Retina (tissue), 1 donor: ENCODE measurements around the gene OSBP.
"Not testable (repeated sequence)": the region's sequence is repeated elsewhere in the genome, so short reads cannot be mapped to it uniquely, and the experiment has no call there.

Source experiments
- DNase-seq: peaks from one replicate; pipeline ENCODE4 v3.0.0-alpha.2; 2016

The OSBP gene, protein sequence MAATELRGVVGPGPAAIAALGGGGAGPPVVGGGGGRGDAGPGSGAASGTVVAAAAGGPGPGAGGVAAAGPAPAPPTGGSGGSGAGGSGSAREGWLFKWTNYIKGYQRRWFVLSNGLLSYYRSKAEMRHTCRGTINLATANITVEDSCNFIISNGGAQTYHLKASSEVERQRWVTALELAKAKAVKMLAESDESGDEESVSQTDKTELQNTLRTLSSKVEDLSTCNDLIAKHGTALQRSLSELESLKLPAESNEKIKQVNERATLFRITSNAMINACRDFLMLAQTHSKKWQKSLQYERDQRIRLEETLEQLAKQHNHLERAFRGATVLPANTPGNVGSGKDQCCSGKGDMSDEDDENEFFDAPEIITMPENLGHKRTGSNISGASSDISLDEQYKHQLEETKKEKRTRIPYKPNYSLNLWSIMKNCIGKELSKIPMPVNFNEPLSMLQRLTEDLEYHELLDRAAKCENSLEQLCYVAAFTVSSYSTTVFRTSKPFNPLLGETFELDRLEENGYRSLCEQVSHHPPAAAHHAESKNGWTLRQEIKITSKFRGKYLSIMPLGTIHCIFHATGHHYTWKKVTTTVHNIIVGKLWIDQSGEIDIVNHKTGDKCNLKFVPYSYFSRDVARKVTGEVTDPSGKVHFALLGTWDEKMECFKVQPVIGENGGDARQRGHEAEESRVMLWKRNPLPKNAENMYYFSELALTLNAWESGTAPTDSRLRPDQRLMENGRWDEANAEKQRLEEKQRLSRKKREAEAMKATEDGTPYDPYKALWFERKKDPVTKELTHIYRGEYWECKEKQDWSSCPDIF

DNA sequence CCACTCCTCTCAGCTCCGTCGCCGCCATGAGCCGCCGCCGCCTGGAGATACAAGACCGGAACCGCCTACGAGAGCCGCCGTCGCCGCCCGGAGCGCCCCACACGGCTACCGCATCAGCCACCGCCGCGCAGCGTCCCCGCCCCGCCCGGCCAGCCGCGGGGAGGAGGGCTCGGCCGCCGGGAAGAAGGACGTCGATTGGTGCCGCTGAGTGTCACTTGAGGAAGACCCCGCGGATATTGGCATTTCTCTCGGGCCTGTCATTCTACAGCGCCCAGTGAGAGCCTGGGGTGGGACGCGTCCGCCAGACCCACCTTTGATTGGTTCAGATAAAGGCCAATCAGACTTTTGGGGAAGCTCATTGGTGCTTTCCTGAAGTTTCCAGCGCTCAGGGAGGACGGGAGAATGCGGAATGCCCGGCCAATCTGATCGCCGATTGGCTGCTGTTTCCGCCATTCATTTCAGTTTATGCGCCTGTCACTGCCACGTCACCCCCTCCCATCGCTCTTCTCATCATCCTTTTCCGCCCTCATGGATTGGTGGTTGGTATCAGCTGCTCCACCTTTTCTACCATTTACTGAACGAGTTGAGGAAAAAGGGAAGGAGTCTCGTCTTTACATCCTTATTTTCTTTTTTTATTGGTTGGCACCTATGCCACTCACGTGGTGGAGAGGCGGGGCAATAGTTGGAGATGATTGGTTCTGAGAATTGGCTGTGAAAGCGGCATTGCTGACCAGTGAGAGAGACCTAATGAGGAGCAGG is at the start of gene OSBP:
OSBP (minus strand) TSS at position 138 of the 759 bp plus-strand sequence; CDS start at position 28, 110 bp downstream.
- peak; percentile 100 for DNase-seq

DNA sequence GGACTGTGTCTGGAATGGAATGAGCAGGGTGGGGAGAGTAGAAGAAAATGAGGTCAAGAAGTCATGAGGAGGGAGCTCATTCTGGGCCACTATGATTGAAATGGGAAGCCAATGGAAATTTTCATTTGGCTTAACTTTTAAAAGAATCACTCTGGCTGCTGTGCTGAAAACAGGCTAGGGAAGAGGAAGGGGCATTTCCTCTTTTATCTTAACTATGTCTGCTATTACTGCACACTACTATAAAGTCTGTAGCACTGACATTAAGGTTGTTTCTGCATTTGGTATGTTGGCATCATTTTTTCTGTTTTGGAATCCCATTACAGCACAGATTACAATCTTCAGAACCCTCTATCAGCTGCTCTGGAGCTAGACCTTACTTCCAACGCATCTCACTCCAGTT is 45.0 kb upstream of the OSBP start:
- DNase-seq: no peak

DNA sequence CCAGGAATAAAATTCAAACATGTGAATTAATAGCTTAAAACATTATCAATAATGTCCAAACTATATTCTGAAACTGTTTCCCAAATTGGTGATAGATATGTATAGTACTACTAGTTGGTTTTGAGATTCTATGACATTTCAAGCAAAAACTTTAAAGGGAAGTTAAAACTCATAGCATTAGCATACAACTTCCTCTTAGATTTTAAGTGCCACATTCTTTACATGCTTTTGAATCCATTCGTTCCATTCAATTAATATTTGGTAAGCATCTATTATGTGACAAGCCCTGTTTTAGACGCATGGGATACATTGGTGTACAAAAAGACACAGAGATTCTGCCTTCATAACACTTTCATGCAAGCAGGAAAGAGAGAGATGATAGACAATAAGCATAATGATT is 44.4 kb upstream of the OSBP start:
- no peak for DNase-seq

DNA sequence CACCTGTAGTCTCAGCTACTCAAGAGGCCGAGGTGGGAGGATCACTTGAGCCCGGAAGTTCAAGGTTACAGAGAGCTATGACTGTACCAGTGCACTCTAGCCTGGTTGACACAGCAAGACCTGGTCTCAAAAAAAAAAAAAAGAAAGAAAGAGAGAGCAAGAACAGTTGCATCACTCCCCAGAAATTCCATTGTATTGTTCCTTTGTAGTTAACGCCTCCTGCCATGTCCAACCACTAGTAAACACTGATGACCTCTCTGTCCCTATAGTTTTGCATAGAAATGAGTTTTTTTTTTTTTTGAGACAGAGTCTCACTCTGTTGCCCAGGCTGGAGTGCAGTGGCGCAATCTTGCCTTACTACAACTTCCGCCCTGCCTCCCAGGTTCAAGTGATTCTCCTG is 42.5 kb upstream of the OSBP start:
- DNase-seq: no peak

DNA sequence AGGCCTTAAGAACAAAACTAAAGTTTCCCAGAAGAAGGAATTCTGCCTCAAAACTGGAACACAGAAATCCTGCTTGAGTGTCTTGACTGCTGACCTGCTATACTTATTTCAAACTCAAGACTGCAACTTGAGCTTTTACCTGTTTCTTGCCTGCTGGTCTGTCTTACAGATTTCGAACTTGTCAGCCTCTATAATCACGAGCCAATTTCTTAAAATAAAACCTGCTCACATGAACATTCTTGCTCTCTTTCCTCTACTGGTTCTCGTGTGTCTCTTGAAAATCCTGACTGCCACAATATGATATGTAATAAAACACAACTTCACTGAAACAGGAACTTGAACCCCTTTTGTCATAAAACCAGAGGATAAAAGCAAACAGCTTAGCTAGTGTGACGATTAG is 39.3 kb upstream of the OSBP start:
- DNase-seq: no peak

DNA sequence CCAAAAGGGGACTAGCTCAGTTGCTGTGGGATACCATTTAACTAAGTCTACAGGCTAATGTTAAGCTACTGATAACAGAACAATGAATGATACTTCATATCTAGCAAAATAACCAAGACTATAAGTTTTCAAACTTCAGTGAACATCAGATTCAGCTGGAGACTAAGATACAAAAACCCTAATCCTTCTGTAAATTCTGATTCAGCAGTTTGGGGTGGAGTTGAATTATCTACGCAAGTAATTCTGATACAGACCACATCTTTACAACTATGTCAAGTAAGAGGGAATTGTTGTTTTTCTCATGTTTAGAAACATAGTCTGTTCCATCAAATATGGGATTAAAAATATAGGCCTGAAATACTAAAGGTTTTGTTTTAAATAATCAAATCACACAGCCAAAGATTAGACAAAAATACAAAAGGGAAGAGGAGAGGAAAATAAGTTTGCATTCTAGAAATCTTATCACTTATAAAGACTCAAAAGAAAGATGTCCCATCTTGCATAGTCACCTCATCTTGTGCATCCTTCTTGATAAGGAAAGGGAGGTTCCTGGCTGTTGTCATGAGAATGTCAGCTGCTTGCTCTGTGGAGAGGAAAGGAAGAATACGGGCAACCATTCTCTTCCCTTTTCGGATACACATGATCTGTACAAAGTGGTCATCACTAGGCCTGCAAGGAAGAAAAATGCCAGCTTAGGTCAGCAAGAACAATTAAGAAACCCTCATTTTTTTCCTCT is 31.8 kb upstream of the OSBP start:
- DNase-seq: no peak

DNA sequence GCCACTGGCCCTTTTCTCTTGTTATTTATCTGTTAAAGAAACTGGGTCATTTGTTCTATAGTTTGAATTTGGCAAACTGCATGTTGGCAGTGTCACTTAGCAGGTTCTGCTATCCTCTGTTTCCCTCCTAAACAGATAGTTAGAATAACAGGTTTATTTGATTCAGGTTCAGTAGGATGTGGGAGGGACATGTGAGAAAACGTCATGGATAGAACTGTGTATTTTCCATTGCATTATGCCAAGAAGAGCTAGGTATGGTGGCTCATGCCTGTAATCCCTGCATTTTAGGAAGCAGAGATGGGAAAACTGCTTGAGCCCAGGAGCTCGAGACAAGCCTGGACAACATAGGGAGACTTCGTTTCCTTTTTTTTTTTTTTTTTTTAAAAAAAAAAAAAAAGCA is 29.0 kb upstream of the OSBP start:
- no peak for DNase-seq

DNA sequence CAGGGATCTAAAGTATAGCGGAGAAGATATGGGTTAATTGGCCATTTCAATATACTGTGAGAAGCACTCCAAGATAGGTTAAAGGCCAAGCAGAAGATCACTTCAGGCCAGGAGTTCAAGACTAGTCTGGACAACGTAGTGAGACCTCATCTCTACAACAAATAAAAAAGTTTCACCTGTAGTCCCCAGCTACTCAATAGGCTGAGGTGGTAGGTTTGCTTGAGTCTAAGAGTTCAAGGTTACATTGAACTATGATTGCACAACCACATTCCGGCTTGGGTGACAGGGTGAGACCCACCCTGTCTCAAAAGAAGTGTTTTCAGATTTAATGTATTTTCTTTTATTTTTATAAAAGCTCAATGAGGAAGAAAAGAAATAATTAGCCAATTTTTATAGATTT is 27.8 kb upstream of the OSBP start:
- no peak for DNase-seq

DNA sequence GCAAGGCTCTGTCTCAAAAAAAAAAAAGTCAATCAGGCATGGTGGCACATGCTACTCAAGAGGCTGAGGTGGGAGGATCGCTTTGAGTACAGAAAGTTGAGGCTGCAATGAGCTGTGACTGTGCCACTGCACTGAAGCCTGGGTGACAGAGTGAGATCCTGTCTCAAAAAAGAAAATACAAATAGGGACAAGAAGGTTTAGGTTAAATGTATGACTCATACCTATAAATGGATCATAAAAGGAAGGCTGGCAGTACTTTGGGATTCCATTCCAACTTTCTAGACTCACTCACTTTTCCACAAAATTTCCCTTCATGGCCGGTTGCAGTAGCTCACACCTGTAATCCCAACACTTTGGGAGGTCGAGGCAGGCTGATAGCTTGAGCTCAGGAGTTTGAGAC is 25.6 kb upstream of the OSBP start:
- no peak for DNase-seq

DNA sequence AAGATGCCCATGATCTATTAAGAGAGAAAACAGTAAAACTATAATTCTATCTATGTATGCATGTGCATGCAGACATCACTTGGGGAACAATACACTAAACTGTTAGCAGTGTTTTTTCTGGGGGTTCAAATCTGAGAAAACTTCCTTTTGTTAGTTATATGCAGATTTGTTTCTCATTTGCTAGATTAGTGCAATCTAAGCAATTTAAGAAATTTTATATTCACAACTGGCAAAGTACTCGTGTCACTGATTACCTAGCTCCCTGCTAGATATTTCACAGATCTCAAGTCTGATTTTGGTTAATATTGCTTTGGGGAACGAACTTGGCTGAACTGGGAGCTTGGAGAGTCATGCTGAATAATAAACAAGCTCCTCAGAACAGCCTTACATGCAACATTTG is 14.9 kb upstream of the OSBP start:
- no peak for DNase-seq

DNA sequence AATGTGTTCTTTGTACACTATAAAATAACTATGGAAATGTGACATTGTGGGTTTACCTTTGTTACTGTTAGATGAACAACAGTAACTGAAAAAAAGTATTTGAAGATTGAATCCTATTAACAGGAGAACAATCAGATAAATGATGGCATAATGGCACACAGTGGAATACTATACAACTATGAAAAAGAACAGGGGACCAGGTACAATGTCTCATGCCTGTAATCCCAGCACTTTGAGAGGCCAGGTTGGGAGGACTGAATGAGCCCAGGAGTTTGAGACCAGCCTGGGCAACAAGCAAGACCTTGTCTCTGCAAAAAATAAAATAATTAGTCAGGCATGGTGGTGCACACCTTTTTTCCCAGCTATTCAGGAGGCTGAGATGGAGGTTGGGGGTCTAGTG is 14.4 kb upstream of the OSBP start:
- no peak for DNase-seq

DNA sequence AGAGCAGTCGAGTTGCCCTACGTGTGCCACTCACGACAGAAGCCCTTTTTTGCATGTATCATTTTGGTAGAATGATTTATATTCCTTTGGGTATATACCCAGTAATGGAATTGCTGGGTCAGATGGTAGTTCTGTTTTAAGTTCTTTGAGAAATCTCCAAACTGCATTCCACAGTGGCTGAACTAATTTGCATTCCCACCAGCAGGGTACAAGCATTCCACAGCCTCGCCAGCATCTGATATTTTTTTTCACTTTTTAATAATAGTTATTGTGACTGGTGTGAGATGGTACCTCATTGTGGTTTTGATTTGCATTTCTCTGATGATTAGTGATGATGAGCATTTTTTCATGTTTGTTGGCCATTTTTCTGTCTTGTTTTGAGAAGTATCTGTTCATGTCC is 11.4 kb upstream of the OSBP start:
- not testable (repeated sequence) for DNase-seq

DNA sequence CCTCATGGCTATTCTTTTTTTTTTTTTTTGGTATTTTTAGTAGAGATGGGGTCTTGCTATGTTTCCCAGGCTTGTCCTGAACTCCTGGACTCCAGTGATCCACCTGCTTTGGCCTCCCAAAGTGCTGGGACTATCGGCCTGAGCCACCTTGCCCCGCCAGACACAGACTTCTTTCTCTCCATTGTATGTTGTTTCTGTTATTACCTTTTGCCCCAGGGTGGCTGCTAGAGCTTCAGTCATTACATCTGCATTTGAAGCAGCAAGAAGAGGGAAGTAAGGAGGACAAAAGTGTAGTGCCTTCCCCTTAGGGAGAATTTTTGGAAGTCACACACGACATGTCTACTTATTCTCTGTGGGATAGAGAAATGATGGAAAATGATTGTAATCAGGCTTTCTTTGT is 10.1 kb upstream of the OSBP start:
- no peak for DNase-seq

DNA sequence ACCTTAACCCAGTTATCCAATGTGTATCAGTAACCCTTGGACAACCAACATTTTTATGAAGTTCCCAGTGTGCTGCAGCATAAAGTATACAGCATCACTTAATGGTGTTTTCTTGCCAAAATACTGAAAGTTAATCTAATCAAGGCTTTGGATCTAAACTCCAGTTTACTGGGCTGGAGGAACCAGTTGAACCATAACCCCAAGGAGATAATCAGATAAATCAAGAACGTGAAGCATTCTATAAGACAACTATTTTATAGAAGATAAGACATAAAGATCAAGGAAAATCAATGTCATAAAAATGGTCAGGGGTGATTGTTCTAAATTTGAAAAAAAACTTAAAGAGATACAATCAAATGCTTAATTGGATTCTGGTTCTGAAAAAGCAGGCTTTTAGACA is 2.3 kb upstream of the OSBP start:
- no peak for DNase-seq

DNA sequence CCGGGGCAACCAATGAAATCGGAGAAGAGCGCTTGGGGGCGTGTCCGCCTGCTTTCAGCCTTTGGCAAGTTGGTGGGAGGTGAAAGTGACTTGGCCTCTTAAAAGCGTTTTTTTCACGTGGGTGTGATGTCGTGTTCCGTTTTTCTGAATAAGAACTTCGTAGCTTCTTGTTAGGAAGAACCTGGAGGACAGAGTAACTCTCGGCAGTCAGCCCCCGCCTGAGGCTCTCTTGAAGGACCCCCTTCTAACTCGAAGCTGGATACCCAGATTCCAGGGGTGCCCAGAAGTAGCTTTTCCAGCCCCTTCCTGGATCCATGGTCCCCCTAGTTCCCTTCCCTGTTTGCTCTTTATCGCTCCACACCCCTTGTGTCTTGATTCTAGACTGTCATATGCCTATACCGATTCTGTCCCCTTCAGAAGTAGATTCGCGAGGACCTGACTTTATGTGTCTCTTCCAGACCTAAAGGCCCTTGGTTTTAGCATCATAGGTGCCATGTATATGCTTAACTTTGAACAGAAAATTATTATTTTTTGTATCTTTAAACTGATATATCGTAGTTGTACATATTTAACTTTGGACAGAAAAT is 915 bp upstream of the OSBP start:
- no peak for DNase-seq

DNA sequence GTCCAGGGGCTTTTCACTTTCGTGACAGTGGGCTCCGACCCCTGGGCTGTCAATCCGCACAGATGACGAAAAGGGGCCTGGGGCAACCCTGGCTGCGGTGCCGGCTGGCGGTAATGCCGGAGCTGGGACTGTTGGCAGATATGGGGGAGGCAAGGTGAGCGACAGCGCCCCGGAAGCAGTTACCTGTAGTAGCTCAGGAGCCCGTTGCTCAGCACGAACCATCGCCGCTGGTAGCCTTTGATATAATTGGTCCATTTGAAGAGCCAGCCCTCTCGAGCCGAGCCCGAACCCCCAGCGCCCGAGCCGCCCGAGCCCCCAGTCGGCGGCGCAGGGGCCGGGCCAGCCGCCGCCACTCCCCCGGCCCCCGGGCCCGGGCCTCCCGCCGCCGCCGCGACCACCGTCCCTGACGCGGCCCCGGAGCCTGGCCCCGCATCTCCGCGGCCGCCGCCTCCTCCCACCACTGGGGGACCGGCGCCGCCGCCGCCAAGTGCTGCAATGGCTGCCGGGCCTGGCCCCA is 396 bp downstream of the OSBP start:
- DNase-seq: peak; percentile 48

DNA sequence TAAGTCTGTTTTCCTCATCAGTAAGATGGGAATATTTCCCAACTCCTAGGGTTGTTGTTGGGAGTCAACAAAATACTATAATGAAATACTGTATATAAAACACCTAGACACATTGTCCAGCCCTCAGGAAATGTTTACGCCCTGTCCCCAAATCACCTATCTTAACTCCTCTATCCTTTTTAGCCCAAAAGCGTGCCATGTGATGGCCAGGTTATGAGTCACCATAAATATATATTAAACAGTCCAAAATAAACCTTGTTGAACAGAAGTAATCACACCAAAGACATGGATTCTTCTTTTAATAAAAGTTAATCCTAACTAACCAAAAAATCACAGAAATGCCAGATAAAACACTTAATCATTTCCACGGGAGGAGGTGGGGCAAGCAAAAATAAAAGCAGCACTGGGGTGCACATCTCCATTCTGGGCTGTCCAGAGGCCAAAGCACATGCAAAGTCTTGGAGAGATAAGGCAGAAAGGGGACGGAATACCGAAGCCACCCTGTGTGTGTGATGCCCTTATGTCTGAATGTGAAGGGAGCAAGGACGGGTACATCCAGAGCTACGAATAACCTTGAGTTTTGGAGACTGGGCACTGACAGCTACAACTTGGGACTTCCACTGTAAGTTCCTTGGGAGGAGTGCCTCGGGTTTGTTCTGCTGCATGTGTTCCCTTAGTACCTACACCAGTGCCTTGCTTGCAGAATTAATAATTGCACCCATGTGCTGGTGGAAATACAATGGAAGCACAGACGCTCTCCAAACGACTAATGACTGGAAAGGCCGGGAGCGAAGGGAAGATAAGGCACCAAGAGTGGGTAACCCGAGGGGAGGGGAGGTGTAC is 1.1 kb downstream of the OSBP start:
- no peak for DNase-seq

DNA sequence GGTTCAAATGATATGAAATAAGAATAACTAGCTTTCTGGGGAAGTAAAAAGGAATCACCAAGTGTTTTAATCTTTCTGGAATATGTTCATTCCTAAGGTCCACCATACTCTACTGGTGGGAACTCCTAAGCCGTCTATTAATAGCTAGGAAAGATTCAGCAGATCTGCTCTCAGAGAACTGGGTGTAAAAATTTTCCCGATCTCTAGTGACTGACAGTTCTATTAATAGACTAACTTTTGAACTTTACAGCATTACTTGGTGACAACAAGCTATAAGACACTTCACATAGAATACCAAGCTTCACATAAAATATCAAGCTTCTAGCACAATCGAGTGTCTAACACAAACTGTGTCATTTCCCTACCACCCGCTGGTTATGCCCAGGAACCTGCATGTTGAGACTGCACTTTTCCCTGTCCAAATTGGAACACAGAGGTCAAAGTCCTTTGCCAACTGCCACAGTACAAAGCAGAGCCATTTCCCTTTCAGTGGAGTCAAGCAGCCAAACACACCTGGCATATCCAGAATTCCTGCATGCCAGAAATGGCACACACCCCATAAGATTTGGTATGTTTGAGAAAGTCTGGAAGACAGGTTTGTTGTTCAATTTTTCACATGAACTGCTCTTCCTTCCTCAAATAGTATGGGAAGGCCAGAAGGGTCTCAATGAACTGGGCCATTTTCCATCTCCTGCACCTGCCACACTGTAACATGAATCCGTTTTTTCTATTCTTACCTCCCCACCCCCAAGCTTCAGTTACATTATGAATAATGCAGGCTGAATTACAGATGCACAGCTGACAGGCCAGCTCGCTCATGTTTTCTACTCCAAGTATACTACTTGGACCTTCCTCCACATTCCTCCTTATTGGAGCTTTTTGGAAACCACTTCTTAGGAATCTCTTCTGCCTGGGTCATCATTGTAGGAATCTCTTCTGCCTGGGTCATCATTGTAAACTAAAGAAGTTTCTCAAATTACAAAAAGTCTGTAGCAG is 3.7 kb downstream of the OSBP start:
- peak; percentile 26 for DNase-seq

DNA sequence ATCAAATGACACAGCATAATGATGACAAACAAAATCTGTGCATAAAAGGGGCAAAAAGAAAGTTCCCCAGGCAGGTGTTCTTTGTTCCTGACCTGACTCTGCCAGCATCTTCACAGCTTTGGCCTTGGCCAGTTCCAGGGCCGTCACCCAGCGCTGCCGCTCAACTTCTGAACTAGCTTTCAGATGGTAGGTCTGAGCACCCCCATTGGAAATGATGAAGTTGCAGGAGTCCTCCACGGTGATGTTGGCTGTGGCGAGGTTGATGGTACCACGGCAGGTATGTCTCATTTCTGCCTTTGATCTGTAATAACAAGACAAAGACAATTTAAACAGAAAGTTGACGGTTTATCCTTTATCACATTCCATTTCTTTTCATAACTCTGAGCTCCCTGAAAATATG is 5.3 kb downstream of the OSBP start:
- DNase-seq: no peak
